HEK293 (cell line): Measurements from ENCODE around the gene TMEM207.

Experiments used
- KLF8 ChIP-seq: fragments of 450-650 bp; formaldehyde crosslinking; IDR thresholded peaks from 2 replicates; pipeline ENCODE4 v1.5.1; 2016; ENCODE audit warnings: missing biosample characterization, missing genetic modification characterization
- ZNF221 ChIP-seq: fragments of 450-650 bp; formaldehyde crosslinking; IDR thresholded peaks from 2 replicates; pipeline ENCODE4 v1.5.1; 2017; ENCODE audit warnings: missing biosample characterization, missing genetic modification characterization, borderline replicate concordance
- ZNF423 ChIP-seq: fragments of 450-650 bp; formaldehyde crosslinking; IDR thresholded peaks from 2 replicates; pipeline ENCODE4 v1.5.1; 2016; ENCODE audit warnings: missing biosample characterization, missing genetic modification characterization
- ZNF510 ChIP-seq: fragments of 450-650 bp; formaldehyde crosslinking; IDR thresholded peaks from 2 replicates; pipeline ENCODE4 v1.5.1; 2018; ENCODE audit warnings: mild to moderate bottlenecking, missing genetic modification characterization, missing biosample characterization; ENCODE audit not compliant: insufficient replicate concordance
- ZNF555 ChIP-seq: fragments of 450-650 bp; formaldehyde crosslinking; conservative IDR thresholded peaks from 2 replicates; pipeline ENCODE4 v1.5.1; 2017; ENCODE audit warnings: missing biosample characterization, mild to moderate bottlenecking, missing genetic modification characterization, inconsistent platforms
- ZNF670 ChIP-seq: fragments of 450-650 bp; formaldehyde crosslinking; IDR thresholded peaks from 2 replicates; pipeline ENCODE4 v1.5.1; 2016; ENCODE audit warnings: missing biosample characterization, missing genetic modification characterization, low read depth
- TF ChIP-seq, protein P1 (sequence below): fragments of 450-650 bp; formaldehyde crosslinking; IDR thresholded peaks from 2 replicates; pipeline ENCODE4 v1.5.1; 2016; ENCODE audit warnings: missing biosample characterization, missing genetic modification characterization
- TF ChIP-seq, protein P2 (sequence below): fragments of 450-650 bp; formaldehyde crosslinking; IDR thresholded peaks from 2 replicates; pipeline ENCODE4 v1.5.1; 2016; ENCODE audit warnings: missing biosample characterization, missing genetic modification characterization
- TF ChIP-seq, protein P3 (sequence below): fragments of 450-650 bp; formaldehyde crosslinking; IDR thresholded peaks from 2 replicates; pipeline ENCODE4 v1.5.0; 2017; ENCODE audit warnings: missing biosample characterization, missing genetic modification characterization, borderline replicate concordance
- TF ChIP-seq, protein P4 (sequence below): fragments of 450-650 bp; formaldehyde crosslinking; IDR thresholded peaks from 2 replicates; pipeline ENCODE4 v1.5.1; 2016; ENCODE audit warnings: missing biosample characterization, missing genetic modification characterization

DNA sequence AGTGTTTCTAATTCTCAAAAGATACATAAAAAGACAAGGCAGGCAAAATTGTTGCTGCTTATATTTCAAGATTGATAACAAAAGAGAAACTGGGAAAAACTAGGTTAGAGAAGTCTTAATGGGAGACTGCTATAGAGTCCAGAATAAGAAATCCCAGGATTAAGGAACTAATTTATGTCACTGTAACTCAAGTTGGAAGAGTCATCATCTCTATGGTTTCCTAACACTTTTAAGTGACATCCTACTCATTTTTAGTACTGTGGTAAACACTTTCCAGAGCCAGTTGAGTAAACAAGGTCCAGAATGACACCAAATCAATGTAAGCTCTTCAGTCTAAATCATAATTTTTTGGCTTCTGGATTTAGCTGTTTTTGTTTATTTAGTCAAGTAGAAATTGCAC is 53.7 kb downstream of the TMEM207 start:
- no peak for TF ChIP-seq ZNF221 (tag by site-specific recombination)
- TF ChIP-seq, protein P1, sequence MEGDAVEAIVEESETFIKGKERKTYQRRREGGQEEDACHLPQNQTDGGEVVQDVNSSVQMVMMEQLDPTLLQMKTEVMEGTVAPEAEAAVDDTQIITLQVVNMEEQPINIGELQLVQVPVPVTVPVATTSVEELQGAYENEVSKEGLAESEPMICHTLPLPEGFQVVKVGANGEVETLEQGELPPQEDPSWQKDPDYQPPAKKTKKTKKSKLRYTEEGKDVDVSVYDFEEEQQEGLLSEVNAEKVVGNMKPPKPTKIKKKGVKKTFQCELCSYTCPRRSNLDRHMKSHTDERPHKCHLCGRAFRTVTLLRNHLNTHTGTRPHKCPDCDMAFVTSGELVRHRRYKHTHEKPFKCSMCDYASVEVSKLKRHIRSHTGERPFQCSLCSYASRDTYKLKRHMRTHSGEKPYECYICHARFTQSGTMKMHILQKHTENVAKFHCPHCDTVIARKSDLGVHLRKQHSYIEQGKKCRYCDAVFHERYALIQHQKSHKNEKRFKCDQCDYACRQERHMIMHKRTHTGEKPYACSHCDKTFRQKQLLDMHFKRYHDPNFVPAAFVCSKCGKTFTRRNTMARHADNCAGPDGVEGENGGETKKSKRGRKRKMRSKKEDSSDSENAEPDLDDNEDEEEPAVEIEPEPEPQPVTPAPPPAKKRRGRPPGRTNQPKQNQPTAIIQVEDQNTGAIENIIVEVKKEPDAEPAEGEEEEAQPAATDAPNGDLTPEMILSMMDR (tag by site-specific recombination) = no peak
- TF ChIP-seq, protein P2, sequence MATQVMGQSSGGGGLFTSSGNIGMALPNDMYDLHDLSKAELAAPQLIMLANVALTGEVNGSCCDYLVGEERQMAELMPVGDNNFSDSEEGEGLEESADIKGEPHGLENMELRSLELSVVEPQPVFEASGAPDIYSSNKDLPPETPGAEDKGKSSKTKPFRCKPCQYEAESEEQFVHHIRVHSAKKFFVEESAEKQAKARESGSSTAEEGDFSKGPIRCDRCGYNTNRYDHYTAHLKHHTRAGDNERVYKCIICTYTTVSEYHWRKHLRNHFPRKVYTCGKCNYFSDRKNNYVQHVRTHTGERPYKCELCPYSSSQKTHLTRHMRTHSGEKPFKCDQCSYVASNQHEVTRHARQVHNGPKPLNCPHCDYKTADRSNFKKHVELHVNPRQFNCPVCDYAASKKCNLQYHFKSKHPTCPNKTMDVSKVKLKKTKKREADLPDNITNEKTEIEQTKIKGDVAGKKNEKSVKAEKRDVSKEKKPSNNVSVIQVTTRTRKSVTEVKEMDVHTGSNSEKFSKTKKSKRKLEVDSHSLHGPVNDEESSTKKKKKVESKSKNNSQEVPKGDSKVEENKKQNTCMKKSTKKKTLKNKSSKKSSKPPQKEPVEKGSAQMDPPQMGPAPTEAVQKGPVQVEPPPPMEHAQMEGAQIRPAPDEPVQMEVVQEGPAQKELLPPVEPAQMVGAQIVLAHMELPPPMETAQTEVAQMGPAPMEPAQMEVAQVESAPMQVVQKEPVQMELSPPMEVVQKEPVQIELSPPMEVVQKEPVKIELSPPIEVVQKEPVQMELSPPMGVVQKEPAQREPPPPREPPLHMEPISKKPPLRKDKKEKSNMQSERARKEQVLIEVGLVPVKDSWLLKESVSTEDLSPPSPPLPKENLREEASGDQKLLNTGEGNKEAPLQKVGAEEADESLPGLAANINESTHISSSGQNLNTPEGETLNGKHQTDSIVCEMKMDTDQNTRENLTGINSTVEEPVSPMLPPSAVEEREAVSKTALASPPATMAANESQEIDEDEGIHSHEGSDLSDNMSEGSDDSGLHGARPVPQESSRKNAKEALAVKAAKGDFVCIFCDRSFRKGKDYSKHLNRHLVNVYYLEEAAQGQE (tag by site-specific recombination) = no peak
- TF ChIP-seq ZNF555 (tag by site-specific recombination) = no peak
- TF ChIP-seq ZNF510 (tag by site-specific recombination) = no peak
- TF ChIP-seq, protein P3, sequence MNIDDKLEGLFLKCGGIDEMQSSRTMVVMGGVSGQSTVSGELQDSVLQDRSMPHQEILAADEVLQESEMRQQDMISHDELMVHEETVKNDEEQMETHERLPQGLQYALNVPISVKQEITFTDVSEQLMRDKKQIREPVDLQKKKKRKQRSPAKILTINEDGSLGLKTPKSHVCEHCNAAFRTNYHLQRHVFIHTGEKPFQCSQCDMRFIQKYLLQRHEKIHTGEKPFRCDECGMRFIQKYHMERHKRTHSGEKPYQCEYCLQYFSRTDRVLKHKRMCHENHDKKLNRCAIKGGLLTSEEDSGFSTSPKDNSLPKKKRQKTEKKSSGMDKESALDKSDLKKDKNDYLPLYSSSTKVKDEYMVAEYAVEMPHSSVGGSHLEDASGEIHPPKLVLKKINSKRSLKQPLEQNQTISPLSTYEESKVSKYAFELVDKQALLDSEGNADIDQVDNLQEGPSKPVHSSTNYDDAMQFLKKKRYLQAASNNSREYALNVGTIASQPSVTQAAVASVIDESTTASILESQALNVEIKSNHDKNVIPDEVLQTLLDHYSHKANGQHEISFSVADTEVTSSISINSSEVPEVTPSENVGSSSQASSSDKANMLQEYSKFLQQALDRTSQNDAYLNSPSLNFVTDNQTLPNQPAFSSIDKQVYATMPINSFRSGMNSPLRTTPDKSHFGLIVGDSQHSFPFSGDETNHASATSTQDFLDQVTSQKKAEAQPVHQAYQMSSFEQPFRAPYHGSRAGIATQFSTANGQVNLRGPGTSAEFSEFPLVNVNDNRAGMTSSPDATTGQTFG = no peak
- TF ChIP-seq, protein P4, sequence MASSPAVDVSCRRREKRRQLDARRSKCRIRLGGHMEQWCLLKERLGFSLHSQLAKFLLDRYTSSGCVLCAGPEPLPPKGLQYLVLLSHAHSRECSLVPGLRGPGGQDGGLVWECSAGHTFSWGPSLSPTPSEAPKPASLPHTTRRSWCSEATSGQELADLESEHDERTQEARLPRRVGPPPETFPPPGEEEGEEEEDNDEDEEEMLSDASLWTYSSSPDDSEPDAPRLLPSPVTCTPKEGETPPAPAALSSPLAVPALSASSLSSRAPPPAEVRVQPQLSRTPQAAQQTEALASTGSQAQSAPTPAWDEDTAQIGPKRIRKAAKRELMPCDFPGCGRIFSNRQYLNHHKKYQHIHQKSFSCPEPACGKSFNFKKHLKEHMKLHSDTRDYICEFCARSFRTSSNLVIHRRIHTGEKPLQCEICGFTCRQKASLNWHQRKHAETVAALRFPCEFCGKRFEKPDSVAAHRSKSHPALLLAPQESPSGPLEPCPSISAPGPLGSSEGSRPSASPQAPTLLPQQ (tag by site-specific recombination) = no peak
- TF ChIP-seq ZNF670 (tag by site-specific recombination) = no peak
- no peak for TF ChIP-seq ZNF423
- no peak for TF ChIP-seq KLF8 (tag by site-specific recombination)
